PFSK-1 (cell line): Measurements from ENCODE around the gene PERM1.

Experiments
- TAF1 ChIP-seq: IDR thresholded peaks from 2 replicates; pipeline ENCODE4 v1.6.1; 2012; ENCODE audit warnings: low read length, control low read depth, borderline replicate concordance; ENCODE audit not compliant: insufficient read depth
- TF ChIP-seq, protein P1 (sequence below), 2 experiments: IDR thresholded peaks; 2 replicates each; pipeline versions ENCODE4 v1.6.1 to v1.8.0; 2011 to 2012; ENCODE audit warnings: low read depth in 2 of 2, low read length in 2 of 2, control low read depth in 1 of 2, inconsistent platforms in 1 of 2, mild to moderate bottlenecking in 1 of 2, moderate library complexity in 1 of 2; ENCODE audit not compliant: insufficient read depth in 1 of 2

DNA sequence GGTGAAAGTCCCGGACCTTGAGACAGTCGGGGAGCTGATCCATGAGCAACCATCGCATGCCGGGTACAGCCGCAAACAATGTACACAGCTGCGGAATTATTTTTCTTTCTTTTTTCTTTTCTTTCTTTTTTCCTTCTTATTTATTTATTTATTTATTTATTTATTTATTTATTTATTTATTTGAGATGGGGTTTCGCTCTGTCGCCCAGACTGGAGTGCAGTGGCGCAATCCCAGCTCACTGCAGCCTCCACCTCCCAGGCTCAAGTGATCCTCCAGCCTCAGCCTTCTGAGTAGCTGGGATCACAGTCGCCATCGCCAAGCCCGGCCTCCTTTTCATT, 2.6 kb upstream of the PERM1 start:
- TF ChIP-seq, protein P1, sequence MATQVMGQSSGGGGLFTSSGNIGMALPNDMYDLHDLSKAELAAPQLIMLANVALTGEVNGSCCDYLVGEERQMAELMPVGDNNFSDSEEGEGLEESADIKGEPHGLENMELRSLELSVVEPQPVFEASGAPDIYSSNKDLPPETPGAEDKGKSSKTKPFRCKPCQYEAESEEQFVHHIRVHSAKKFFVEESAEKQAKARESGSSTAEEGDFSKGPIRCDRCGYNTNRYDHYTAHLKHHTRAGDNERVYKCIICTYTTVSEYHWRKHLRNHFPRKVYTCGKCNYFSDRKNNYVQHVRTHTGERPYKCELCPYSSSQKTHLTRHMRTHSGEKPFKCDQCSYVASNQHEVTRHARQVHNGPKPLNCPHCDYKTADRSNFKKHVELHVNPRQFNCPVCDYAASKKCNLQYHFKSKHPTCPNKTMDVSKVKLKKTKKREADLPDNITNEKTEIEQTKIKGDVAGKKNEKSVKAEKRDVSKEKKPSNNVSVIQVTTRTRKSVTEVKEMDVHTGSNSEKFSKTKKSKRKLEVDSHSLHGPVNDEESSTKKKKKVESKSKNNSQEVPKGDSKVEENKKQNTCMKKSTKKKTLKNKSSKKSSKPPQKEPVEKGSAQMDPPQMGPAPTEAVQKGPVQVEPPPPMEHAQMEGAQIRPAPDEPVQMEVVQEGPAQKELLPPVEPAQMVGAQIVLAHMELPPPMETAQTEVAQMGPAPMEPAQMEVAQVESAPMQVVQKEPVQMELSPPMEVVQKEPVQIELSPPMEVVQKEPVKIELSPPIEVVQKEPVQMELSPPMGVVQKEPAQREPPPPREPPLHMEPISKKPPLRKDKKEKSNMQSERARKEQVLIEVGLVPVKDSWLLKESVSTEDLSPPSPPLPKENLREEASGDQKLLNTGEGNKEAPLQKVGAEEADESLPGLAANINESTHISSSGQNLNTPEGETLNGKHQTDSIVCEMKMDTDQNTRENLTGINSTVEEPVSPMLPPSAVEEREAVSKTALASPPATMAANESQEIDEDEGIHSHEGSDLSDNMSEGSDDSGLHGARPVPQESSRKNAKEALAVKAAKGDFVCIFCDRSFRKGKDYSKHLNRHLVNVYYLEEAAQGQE (IDR thresholded peaks at IDR 0.05; ENCODE audit: insufficient read depth in 1 of 2, low read depth in 2 of 2, low read length in 2 of 2), result no peak
- no peak for TF ChIP-seq TAF1
